HepG2 (cell line): ENCODE data around the gene GGA3. TPM values are rescaled to one million over a fixed set of nuclear protein-coding genes. Genes with fewer than 3 reads are reported as not detected.

ENCODE experiments used
- ATAC-seq: fragments of 200-7000 bp; cut with Tn5 transposase; 3 replicates; pipeline ENCODE4 v1.9.1; 2020; ENCODE audit warnings: mild to moderate bottlenecking, moderate library complexity
- BruUV-seq: library from RNA; stranded (reverse); fragments of 400-500 nt; replicated peaks from 2 replicates; lab custom pipeline; 2021; lab: Mats Ljungman, UMichigan
- CTCF ChIA-PET: fragments of 300-600 bp; formaldehyde crosslinking; extraction: SDS; loops from one replicate; lab custom pipeline; 2021; ENCODE audit warnings: low total read pairs, inconsistent platforms, low intra/inter-chr PET ratio; lab: Yijun Ruan, JAX
- POLR2A ChIA-PET: fragments of 350-600 bp; sonication (Branson Sonifier 250); formaldehyde crosslinking; loops from one replicate; lab custom pipeline; 2020; ENCODE audit warnings: antibody characterized with exemption, inconsistent platforms; lab: Yijun Ruan, JAX
- DNase-seq: peaks from one replicate; pipeline ENCODE4 v3.0.0-alpha.2; 2015; ENCODE audit warnings: low spot score
- FAIRE-seq: peaks from 3 replicates; lab custom pipeline; 2011; peaks lifted over from hg19 to GRCh38; lab: Jason Lieb, UNC
- H2AFZ ChIP-seq: one replicate; pipeline ENCODE4 v1.6.1; 2011; ENCODE audit warnings: low read length, inconsistent platforms
- H3K27ac ChIP-seq: fragments of 300-600 bp; 3 replicates; pipeline ENCODE4 v1.8.0; 2011; ENCODE audit warnings: mixed run types, mild to moderate bottlenecking, mixed read lengths, low read length, inconsistent platforms; ENCODE audit not compliant: insufficient read depth; ENCODE audit errors: extremely low read length
- H3K27me3 ChIP-seq, 2 experiments: fragments of 200-600 bp in 1 of 2; 2 replicates in 1 of 2; 3 replicates in 1 of 2; pipeline versions ENCODE4 v1.6.0 to v1.8.0; 2011; ENCODE audit warnings: low read length in 2 of 2, mild to moderate bottlenecking in 2 of 2, moderate library complexity in 2 of 2, inconsistent platforms in 1 of 2; ENCODE audit not compliant: insufficient read depth in 2 of 2, control insufficient read depth in 1 of 2
- H3K36me3 ChIP-seq, 2 experiments: fragments of 200-600 bp in 1 of 2; replicated peaks in 1 of 2; 2 replicates in 1 of 2; 3 replicates in 1 of 2; pipeline versions ENCODE4 v1.5.1 to v1.8.0; 2011; ENCODE audit warnings: low read length in 2 of 2, inconsistent platforms in 1 of 2; ENCODE audit not compliant: insufficient read depth in 2 of 2, control insufficient read depth in 1 of 2
- H3K4me1 ChIP-seq: 2 replicates; pipeline ENCODE4 v1.5.1; 2012; ENCODE audit warnings: low read length, inconsistent platforms; ENCODE audit not compliant: insufficient read depth
- H3K4me2 ChIP-seq: 2 replicates; pipeline ENCODE4 v1.6.0; 2011; ENCODE audit warnings: low read depth, low read length, inconsistent platforms
- H3K4me3 ChIP-seq, 3 experiments: fragments of 200-600 bp in 1 of 3; sonication (generic), shearing (Covaris generic) in 1 of 3; replicated peaks in 1 of 3; 2 replicates each; pipeline ENCODE4 v1.5.1; 2011 to 2016; ENCODE audit warnings: low read length in 3 of 3, inconsistent platforms in 2 of 3, low read depth in 2 of 3, mild to moderate bottlenecking in 2 of 3, control low read depth in 1 of 3, mixed read lengths in 1 of 3; ENCODE audit not compliant: insufficient read depth in 1 of 3
- H3K79me2 ChIP-seq: one replicate; pipeline ENCODE4 v1.6.1; 2011; ENCODE audit warnings: low read length, inconsistent platforms; ENCODE audit not compliant: insufficient read depth
- H3K9ac ChIP-seq: 2 replicates; pipeline ENCODE4 v1.6.0; 2011; ENCODE audit warnings: mild to moderate bottlenecking, low read depth, low read length, inconsistent platforms; ENCODE audit not compliant: insufficient read depth
- H3K9me3 ChIP-seq: 2 replicates; pipeline ENCODE4 v1.5.1; 2012; ENCODE audit warnings: mild to moderate bottlenecking, low read length
- H4K20me1 ChIP-seq: 2 replicates; pipeline ENCODE4 v1.6.0; 2011; ENCODE audit warnings: inconsistent platforms, mild to moderate bottlenecking, low read length, moderate library complexity; ENCODE audit not compliant: insufficient read depth
- CREB1 ChIP-seq, 2 experiments: fragments of 450-650 bp in 1 of 2; IDR thresholded peaks; 2 replicates each; pipeline ENCODE4 v1.6.1; 2016 to 2017; ENCODE audit warnings: control low read depth in 1 of 2, mild to moderate bottlenecking in 1 of 2, missing compliant biosample characterization in 1 of 2, missing genetic modification characterization in 1 of 2
- CSRNP1 ChIP-seq: sonication (generic); formaldehyde crosslinking; IDR thresholded peaks from 2 replicates; pipeline ENCODE4 v1.8.1; 2023; ENCODE audit warnings: mild to moderate bottlenecking, missing genetic modification reagents
- ETV5 ChIP-seq: IDR thresholded peaks from 2 replicates; pipeline ENCODE4 v1.6.1; 2018; ENCODE audit warnings: missing biosample characterization, missing genetic modification reagents, inconsistent platforms, borderline replicate concordance
- HOXA5 ChIP-seq: sonication (generic); formaldehyde crosslinking; IDR thresholded peaks from 2 replicates; pipeline ENCODE4 v1.4.0; 2020; ENCODE audit warnings: missing genetic modification reagents
- MATR3 ChIP-seq: sonication (generic); formaldehyde crosslinking; IDR thresholded peaks from 2 replicates; pipeline ENCODE4 v1.4.0; 2020; ENCODE audit warnings: missing genetic modification reagents
- MAX ChIP-seq: IDR thresholded peaks from 2 replicates; pipeline ENCODE4 v1.6.1; 2012; ENCODE audit warnings: inconsistent platforms
- MEF2D ChIP-seq: sonication (generic); formaldehyde crosslinking; IDR thresholded peaks from 2 replicates; pipeline ENCODE4 v1.5.1; 2020; ENCODE audit warnings: mild to moderate bottlenecking, missing genetic modification reagents
- NCOA1 ChIP-seq: sonication (generic); formaldehyde crosslinking; IDR thresholded peaks from 2 replicates; pipeline ENCODE4 v1.9.0; 2021; ENCODE audit warnings: missing genetic modification reagents
- PPARG ChIP-seq: conservative IDR thresholded peaks from 2 replicates; pipeline ENCODE4 v1.6.1; 2016; ENCODE audit warnings: missing biosample characterization, missing genetic modification reagents
- RXRB ChIP-seq: IDR thresholded peaks from 2 replicates; pipeline ENCODE4 v1.6.1; 2016; ENCODE audit warnings: borderline replicate concordance, missing genetic modification reagents, missing compliant biosample characterization
- SIX4 ChIP-seq: sonication (generic); formaldehyde crosslinking; IDR thresholded peaks from 2 replicates; pipeline ENCODE4 v1.4.0; 2020; ENCODE audit warnings: missing genetic modification reagents
- TGIF2 ChIP-seq: IDR thresholded peaks from 2 replicates; pipeline ENCODE4 v1.6.1; 2016; ENCODE audit warnings: control low read depth, missing compliant biosample characterization
- TRIM22 ChIP-seq: fragments of 450-650 bp; IDR thresholded peaks from 2 replicates; pipeline ENCODE4 v1.6.1; 2017
- U2AF1 ChIP-seq: fragments of 200-400 bp; formaldehyde crosslinking; optimal IDR thresholded peaks from 2 replicates; pipeline ENCODE3; 2017; ENCODE audit warnings: mild to moderate bottlenecking, low read depth, low read length
- ZFP41 ChIP-seq: sonication (generic); formaldehyde crosslinking; IDR thresholded peaks from 2 replicates; pipeline ENCODE4 v1.4.0; 2020; ENCODE audit warnings: mild to moderate bottlenecking, missing genetic modification reagents, borderline replicate concordance
- ZNF704 ChIP-seq: sonication (generic); formaldehyde crosslinking; IDR thresholded peaks from 2 replicates; pipeline ENCODE4 v1.8.1; 2023; ENCODE audit warnings: mild to moderate bottlenecking, inconsistent platforms, moderate library complexity, missing genetic modification reagents, borderline replicate concordance
- ZNF746 ChIP-seq: sonication (generic); formaldehyde crosslinking; IDR thresholded peaks from 2 replicates; pipeline ENCODE4 v1.8.0; 2022; ENCODE audit warnings: mild to moderate bottlenecking, missing genetic modification reagents
- WGBS: methylation state at CpG from one replicate; pipeline ENCODE4 v1.1.6; 2017; ENCODE audit warnings: low lambda C conversion rate; 5-methylcytosine and 5-hydroxymethylcytosine counted together
- in situ Hi-C: cut with HindIII; loops from 2 replicates; pipeline ENCODE4 v1.10.0; 2017; ENCODE audit warnings: low pct_unique_long_range_greater_than_20kb; ENCODE audit not compliant: extremely low pct_ligation_motif_present
- intact Hi-C: fragments of 100-400 bp; cut with micrococcal nuclease; formaldehyde crosslinking; loops from one replicate; pipeline ENCODE4 v1.10.0; 2022; ENCODE audit not compliant: unreplicated experiment
- polyA plus RNA-seq, 8 experiments: library from polyadenylated mRNA; depleted of rRNA in 3 of 8; stranded (reverse) in 7 of 8; unstranded in 1 of 8; fragments of >200 nt; fragmentation: Illumina TruSeq in 4 of 8; extraction: Trizol in 4 of 8; gene quantifications; 2 replicates each; pipeline versions ENCODE4 v1.2.1 to v1.2.3, GENCODE V29; 2011 to 2016; ENCODE audit warnings: low read depth in 4 of 8, missing spikeins in 1 of 8, mixed read lengths in 1 of 8; ENCODE audit not compliant: insufficient read depth in 1 of 8
- total RNA-seq, 5 experiments: library from RNA; depleted of rRNA; stranded (reverse); fragments of >200 nt; fragmentation: Illumina TruSeq; extraction: Trizol; gene quantifications; 2 replicates each; pipeline ENCODE4 v1.2.3, GENCODE V29; 2016; ENCODE audit warnings: low read depth in 1 of 5

The GGA3 gene
- total and polyA plus RNA-seq, 2 of the 13 experiments (the other 11 are each of a cell fraction or from before 2014, with no cell fraction given) = 28.4 to 43.7 TPM

- H3K36me3 ChIP-seq = peaks cover 8 to 26% of the 10 kb centered on the region in 2 experiments; a peak in 3 of 5 replicates
- peak overlapping the region; percentile 96 for H3K9ac ChIP-seq
- H3K4me2 ChIP-seq = peak overlapping the region; percentile 94
- H3K4me3 ChIP-seq = peak overlapping the region; percentile 91 to 98 (median 94)
- intact Hi-C loops (loop anchor here (1.0 to 2.0 kb wide), 3 partner anchors 18 to 141 kb away; partner anchors contain the start of genes GRB2 and SLC25A19), in situ Hi-C loops (no loop called here)
- ATAC-seq (peak; percentile 36), DNase-seq (peak; percentile 58), FAIRE-seq (no peak)
- ChIA-PET POLR2A (interaction anchor here (0.6 to 6.6 kb wide), 24 partner anchors 10 to 237 kb away, joined by 3 to 93 read pairs (median 6); partner anchors contain the start of genes GGA3, GRB2, MRPS7 and NT5C), CTCF (interaction anchor here (1.2 kb wide), 1 partner anchor 52 kb away, joined by 4 read pairs; no protein-coding TSS in a partner anchor)
- no peak overlapping the region for H2AFZ ChIP-seq
- WGBS = under 1% methylated on average over 34 of the region's 74 CpGs
- peaks cover 6% of the 10 kb centered on the region for H3K79me2 ChIP-seq
- no peaks in the 10 kb centered on the region for H3K27me3 ChIP-seq
- H3K4me1 ChIP-seq = peaks cover 43% of the 10 kb centered on the region
- peak overlapping the region; percentile 77 for H3K27ac ChIP-seq
- TSS peak; percentile 37 for BruUV-seq
- no peaks in the 10 kb centered on the region for H3K9me3 ChIP-seq
- no peaks in the 10 kb centered on the region for H4K20me1 ChIP-seq
- TF ChIP-seq MATR3 (CRISPR knock-in tag) (no peak), HOXA5 (CRISPR knock-in tag) (no peak), MEF2D (CRISPR knock-in tag) (no peak), ZNF704 (CRISPR knock-in tag) (no peak), U2AF1 (peak; percentile 9), TGIF2 (CRISPR knock-in tag) (peak; percentile 13; the same call in 1 of the 2 replicates), NCOA1 (CRISPR knock-in tag) (no peak), SIX4 (CRISPR knock-in tag) (peak; percentile 21; the same call in 1 of the 2 replicates), RXRB (CRISPR knock-in tag) (no peak), PPARG (CRISPR knock-in tag) (peak; percentile 61; the same call in 1 of the 2 replicates), ETV5 (CRISPR knock-in tag) (peak; percentile 81), MAX (peak; percentile 79), ZFP41 (CRISPR knock-in tag) (no peak), CSRNP1 (CRISPR knock-in tag) (peak; percentile 80; the same call in 1 of the 2 replicates), CREB1 (IDR thresholded peaks at IDR 0.05) (peak; percentile 83; the same call in 1 of the 2 replicates), CREB1 (CRISPR knock-in tag; IDR thresholded peaks at IDR 0.05) (no peak), ZNF746 (no peak), TRIM22 (no peak)
These were observed 10.0 kb upstream of the GGA3 start for GRCh38 chr17:75271233-75271954.
